ENCODE results near the gene AKAP12.

AKAP12 gene

DNA sequence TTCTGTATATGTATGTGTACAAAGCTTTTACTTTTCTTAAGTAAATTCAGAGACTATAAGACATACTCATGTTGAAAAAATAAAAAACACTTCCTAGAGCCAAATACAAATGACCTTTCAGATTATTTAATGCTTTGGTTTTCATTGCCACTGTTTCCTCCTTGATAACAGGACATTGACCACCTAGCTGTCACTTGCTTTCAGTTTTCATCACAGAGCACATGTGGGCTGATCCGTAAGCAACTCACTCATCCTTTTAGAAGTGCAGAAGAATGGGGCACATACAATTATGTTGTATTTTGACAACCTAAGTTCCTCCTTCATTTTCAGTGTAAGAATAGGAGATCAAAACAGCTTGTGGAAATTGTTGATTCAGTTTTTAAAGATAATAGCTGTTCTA is 145.4 kb downstream of the AKAP12 start:
- peak; percentile 39 for DNase-seq

- no peak for DNase-seq
These were observed 147.6 kb downstream of the AKAP12 start for GRCh38 chr6:151387175-151387970.

DNA sequence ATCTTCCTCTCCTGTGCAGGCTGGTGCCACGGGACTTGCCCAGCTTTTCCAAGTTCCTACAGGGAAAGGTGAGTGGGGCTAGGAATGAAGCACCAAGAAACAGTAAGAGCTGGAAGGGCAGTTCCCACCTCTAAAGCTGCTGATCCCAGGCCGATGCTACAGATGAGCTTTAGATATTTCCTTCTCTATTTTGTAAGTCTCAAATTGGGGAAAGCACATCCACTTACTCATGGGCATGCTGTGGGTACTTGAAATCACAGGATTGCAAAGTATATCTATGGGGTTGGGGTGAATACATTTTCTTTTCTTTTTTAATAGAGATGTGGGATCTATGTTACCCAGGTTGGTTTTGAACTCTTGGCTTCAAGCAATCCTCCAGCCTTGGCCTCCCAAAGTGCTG is 148.5 kb downstream of the AKAP12 start:
- peak; percentile 87 for DNase-seq

DNA sequence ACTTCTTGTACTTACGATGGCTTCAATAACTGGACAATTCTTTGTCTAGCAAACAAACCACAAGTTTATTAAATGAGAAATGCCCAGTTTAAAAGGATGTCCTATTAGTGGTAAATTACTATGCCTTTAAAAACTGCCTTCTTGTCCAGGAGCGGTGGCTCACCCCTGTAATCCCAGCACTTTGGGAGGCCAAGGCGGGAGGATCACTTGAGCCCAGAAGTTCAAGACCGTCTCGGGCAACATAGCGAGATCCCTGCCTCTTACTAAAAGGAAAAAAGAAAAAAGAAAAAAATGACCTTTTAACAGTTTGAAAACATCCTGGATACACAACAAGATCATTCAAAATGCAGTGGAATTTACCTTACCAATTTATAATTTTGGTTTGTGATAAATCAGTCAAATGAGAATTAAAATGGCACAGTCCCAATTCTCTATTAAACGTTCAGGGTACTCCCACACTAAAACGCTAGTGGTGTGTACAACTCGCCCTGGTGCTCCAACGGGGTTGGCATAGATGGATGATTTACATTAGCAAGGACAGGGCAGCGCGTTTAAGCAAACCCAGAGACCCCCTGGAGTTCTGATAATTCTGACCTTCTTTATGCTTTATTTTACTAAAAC is 149.3 kb downstream of the AKAP12 start:
- no peak for DNase-seq

DNA sequence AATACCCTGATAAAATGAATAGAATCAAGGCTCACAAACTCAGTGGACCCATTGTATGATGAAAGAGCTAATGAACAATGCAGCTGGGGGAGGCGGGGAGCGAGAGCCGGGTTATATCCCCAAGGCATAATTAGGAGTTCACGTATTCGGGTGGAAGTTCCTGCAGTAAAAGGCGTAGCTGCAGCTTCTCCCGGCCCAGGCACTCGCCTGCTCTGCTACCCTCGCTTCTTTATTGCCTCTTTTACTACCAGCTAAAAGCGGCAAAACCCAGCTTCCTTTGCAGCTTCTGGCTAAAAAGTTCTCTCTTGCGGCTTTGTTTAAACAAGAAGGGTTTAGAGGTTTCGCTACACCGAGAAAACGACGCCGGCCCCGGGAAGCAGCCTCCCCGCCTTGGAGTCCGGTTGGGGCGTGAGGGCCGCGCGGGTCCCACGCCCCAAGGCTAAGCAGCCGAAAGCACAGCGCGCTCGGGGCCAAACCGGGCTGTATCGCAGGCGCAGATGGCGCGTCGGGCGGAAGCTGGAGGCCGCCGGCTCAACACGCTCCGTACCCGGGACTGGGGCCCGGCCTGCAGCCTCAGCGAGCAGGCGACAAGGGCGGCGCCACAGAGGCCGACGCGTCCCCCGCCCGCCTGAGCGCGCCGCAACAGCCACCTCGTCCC is 150.0 kb downstream of the AKAP12 start:
- peak; percentile 67 for DNase-seq

DNA sequence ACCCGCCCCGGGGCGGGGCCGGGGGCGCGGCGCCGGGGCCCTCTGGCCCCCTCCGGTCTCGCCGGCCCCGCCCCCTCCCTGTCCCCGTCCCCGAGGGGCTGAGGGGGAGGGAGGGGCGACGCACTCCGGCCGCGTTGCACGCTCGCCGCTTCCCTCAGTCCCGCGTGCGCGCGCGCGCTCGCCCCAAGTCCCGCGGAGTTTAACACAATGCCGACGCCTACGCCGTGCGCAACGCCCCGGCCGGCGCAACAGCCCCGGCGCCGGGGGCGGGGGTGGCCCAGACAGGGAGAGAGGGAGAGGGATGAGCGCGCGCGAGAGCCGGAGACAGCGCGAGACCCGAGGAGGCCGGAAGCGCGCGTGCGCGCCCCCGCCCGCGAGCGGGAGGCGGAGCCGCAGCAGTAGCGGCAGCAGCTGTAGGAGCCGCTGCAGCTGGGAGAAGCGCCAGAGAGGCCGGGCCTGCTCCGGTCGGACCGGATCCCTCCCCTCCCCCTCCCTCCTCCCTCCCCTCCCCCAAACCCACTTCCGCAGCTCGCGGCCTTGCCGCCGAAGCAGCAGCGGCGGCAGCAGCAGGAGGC is 150.6 kb downstream of the AKAP12 start:
- DNase-seq = peak; percentile 99

- DNase-seq = peak; percentile 59
These were observed 151.2 kb downstream of the AKAP12 start for GRCh38 chr6:151390851-151391470.

- DNase-seq = peak; percentile 61
These were observed 152.0 kb downstream of the AKAP12 start, which contains the start of gene ZBTB2 for GRCh38 chr6:151391471-151392413. ZBTB2 (minus strand) TSS chr6:151391559; CDS start chr6:151373637, 17,922 bp downstream.

DNA sequence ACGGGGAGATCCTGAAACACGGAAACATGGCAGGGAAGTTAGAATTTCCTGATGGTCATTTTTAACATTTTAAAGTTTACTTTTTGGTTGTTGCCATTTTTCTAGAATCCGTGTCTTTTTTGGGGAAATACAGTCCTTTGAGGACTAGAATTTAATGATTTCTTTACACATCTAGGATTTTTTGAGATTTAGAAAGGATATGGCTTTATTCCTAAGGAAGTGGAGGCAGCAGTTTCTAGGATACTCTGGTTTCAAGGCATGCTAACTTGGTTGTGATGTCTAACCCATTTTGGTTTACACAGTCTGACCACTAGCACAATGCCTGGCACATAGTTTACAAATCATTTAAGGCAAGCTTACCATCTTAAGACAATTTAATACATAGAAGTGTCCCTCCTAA is 152.7 kb downstream of the AKAP12 start:
- no peak for DNase-seq

- no peak for DNase-seq
These were observed 153.6 kb downstream of the AKAP12 start for GRCh38 chr6:151393410-151393809.

GRCh38 chr6:151399679-151400078 is 159.9 kb downstream of the AKAP12 start:
- DNase-seq = no peak

- DNase-seq = peak; percentile 12
These were observed 160.7 kb downstream of the AKAP12 start for GRCh38 chr6:151400473-151400872.

DNA sequence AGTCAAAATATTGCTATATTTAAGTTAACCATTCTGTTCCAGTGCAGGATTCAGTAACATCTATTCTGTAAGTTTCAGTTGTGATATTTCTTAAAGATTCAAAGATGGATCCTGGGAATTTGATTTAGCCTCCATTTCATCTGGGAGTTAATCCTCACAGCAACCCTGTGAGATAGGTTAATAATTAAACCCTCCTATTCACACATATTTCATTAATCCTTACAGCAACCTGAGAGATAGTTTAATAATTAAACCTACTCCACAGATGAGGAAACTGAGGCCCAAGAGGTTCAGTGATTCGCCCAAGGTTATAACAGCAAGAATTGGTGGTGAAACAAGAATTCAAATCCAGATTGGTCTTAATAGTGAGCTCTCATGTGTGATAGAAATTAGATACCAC is 162.5 kb downstream of the AKAP12 start:
- DNase-seq = no peak

DNA sequence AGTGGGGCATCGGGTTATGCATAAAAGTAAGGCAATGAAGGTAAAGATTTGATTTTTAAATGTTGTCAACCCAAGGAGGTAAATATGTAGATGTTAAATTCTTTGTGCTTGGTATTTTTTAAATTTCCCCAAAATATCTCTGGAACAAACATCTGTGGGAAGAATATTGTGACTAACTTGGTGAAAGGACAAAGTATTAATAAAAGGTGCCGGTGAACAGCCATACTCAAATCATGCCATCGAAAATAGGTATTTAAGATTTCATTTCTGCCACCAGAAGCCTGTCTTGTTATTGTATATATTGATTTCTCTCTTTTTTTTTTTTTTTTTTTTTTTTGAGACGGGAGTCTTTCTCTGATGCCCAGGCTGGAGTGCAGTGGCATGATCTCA is 164.1 kb downstream of the AKAP12 start:
- DNase-seq = no peak

All from inflammatory macrophage treated with lipopolysaccharide for 4 hours (primary cell).